Natural killer cell treated with Interleukin-12 subunit alpha and Interleukin-12 subunit beta and Interleukin-15 and Interleukin-18, amount 100 ng/mL, for 72 hours (primary cell): ENCODE results near the gene SERPINE1. TPM values are rescaled to one million over a fixed set of nuclear protein-coding genes. Genes with fewer than 3 reads are reported as not detected.

Source experiments
- ATAC-seq, 2 donors: fragments of 150-1000 bp; cut with Tn5 transposase in 1 of 2; sonication (Bioruptor Pico), chemical (Tn5 transposase) in 1 of 2; 2 replicates each; pipeline ENCODE4 v1.10.0; 2021
- DNase-seq: peaks from one replicate; pipeline ENCODE4 v3.0.0; 2022; ENCODE audit warnings: low spot score
- H3K27ac Mint-ChIP-seq, 2 donors: 1 replicate in 1 of 2; 2 replicates in 1 of 2; pipeline ENCODE4 v1.8.0; 2022; ENCODE audit warnings: mixed read lengths in 2 of 2, mild to moderate bottlenecking in 1 of 2, moderate library complexity in 1 of 2
- H3K27me3 Mint-ChIP-seq, 2 donors: 1 replicate in 1 of 2; 2 replicates in 1 of 2; pipeline ENCODE4 v1.8.0; 2022; ENCODE audit warnings: mixed read lengths in 2 of 2
- H3K36me3 Mint-ChIP-seq: one replicate; pipeline ENCODE4 v1.8.0; 2022; ENCODE audit warnings: mixed read lengths
- H3K4me1 Mint-ChIP-seq, 2 donors: 1 replicate in 1 of 2; 2 replicates in 1 of 2; pipeline ENCODE4 v1.8.0; 2022; ENCODE audit warnings: low read depth in 2 of 2, mixed read lengths in 2 of 2, mild to moderate bottlenecking in 1 of 2
- H3K4me3 Mint-ChIP-seq: one replicate; pipeline ENCODE4 v1.8.0; 2022; ENCODE audit warnings: mixed read lengths
- H3K9me3 Mint-ChIP-seq: 2 replicates; pipeline ENCODE4 v1.8.0; 2022; ENCODE audit warnings: mixed read lengths
- total RNA-seq, 2 donors: library from RNA; stranded (reverse); gene quantifications; one replicate each; pipeline ENCODE4 v1.2.3, GENCODE V29; 2022

SERPINE1 gene
- total RNA-seq, 2 donors from 2014 or later, result not detected

- no peak for ATAC-seq
- H3K27me3 Mint-ChIP-seq, result peaks cover 59 to 80% of the 10 kb centered on the region in 2 donors
- H3K4me3 Mint-ChIP-seq, result peak overlapping the region; percentile 67
These were observed 42.4 kb downstream of the SERPINE1 start for GRCh38 chr7:101169110-101169837.

DNA sequence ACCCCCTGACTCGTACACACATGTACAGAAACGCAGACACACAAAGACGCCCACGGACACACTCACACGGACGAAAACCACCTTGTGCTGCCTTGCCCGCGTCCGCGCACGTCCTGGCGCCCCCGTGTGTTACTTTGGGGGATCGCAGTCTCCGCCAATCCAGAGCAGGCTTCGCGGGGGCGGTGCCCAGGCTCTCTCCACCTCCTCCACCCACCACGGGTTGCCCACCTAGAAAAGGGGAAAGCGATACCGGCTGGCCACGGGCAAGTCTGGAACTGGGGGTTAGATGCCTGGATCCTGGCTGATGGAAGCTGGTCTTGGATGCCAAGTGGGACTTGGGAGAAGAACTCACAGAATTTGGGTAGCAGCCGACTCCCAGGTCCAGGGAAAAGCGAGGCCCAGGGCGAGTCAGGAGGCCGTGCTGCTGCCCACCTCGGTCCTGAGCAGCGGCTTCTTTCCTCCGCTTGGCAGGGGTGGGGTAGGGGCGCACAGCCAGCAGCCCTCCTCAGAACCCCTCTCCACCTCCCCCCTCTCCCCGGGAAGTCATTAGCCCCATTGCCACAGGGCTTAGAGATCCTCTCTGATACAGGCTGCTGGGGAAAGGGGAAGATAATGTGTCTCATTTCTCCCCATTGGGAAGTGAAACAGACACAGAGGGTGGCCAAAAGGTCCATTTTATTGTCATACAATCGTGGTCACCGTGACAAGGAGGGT is 43.1 kb downstream of the SERPINE1 start:
- Mint-ChIP-seq H3K27me3 (peaks cover 62 to 87% of the 10 kb centered on the region in 2 donors), H3K27ac (no peak overlapping the region), H3K4me3 (peak overlapping the region; percentile 67)

More at GRCh38 chr7:101169110-101169837, 42.4 kb downstream of the SERPINE1 start:
- H3K9me3 Mint-ChIP-seq, result no peaks in the 10 kb centered on the region
- no peak for DNase-seq
- H3K27ac Mint-ChIP-seq, result peak overlapping the region in 1 of 2 donors; percentile 8
- H3K4me1 Mint-ChIP-seq, result peaks cover 54 to 56% of the 10 kb centered on the region in 2 donors
- H3K36me3 Mint-ChIP-seq, result no peaks in the 10 kb centered on the region

DNA sequence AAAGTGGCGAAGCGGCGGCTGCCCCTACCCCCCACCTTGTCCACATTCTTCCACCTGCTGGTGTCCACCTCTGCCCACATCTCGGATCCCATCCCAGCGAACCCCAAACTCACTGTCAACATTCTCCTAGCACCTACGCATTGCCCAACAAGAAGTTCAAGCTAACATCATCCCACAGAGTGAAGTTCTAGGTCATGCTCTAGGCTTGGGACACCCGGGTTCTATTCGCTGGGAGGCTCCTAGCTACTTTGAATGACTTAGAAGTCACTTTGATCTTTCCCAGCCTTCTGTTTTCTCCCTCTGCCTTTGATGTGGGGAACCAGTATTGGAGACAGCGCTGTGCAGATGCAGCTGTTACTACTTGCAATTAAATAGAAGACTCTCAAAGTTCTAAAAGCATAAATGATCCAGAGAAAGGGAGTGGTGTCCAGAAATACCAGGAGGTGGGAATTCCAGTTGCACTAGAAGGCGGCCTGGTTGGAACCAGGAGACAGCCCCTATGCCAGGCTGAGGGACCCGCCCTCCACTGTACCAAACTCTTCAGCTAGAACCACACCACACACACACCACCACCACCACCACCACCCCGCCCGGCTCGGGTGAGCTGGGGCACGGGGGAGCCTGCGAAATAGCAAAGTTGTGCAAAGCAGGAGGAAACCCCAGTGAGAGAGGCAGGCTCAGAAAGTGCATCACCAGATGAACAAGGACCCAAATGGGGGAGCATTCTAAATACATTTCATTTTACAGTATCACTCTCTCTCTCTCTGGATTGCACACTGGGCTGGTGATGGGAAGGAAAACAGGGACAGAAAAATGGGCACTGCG is 43.9 kb downstream of the SERPINE1 start:
- Mint-ChIP-seq H3K27ac (peak overlapping the region in 1 of 2 donors; percentile 31), H3K4me1 (peaks cover 50 to 51% of the 10 kb centered on the region in 2 donors), H3K36me3 (no peaks in the 10 kb centered on the region), H3K27me3 (peaks cover 65 to 89% of the 10 kb centered on the region in 2 donors), H3K9me3 (no peaks in the 10 kb centered on the region), H3K4me3 (peak overlapping the region; percentile 31)
- ATAC-seq (no peak), DNase-seq (no peak)

More for the DNA sequence above, 43.1 kb downstream of the SERPINE1 start:
- H3K36me3 Mint-ChIP-seq, result no peaks in the 10 kb centered on the region
- DNase-seq (peak; percentile 84), ATAC-seq (peak; percentile 58 to 72)
- H3K9me3 Mint-ChIP-seq, result no peaks in the 10 kb centered on the region
- peaks cover 55 to 59% of the 10 kb centered on the region in 2 donors for H3K4me1 Mint-ChIP-seq

DNA sequence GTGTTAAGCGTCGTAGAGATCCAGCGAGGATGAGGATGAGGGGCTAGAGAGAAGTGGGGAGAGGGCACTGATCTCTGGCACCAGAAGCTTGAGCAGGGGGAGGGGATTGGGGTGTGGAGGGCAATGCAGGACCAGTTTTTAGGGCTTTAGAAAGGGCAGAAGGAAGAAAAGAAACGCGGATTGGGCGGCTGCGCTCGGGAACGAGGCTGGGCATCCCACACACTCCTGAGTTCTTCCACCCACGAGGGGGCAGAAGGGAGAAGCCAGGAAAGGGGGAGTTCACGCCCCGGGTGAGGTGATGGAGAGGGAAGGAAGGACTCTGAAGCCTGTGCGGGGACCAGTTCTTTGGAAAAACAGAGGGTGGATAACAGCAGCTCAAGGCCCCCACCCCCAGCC is 44.5 kb downstream of the SERPINE1 start:
- ATAC-seq (no peak), DNase-seq (no peak)
- peaks cover 45 to 47% of the 10 kb centered on the region in 2 donors for H3K4me1 Mint-ChIP-seq
- H3K36me3 Mint-ChIP-seq, result no peaks in the 10 kb centered on the region
- peaks cover 65 to 90% of the 10 kb centered on the region in 2 donors for H3K27me3 Mint-ChIP-seq
- peak overlapping the region in 1 of 2 donors; percentile 31 for H3K27ac Mint-ChIP-seq
- peak overlapping the region; percentile 31 for H3K4me3 Mint-ChIP-seq
- H3K9me3 Mint-ChIP-seq, result no peaks in the 10 kb centered on the region

DNA sequence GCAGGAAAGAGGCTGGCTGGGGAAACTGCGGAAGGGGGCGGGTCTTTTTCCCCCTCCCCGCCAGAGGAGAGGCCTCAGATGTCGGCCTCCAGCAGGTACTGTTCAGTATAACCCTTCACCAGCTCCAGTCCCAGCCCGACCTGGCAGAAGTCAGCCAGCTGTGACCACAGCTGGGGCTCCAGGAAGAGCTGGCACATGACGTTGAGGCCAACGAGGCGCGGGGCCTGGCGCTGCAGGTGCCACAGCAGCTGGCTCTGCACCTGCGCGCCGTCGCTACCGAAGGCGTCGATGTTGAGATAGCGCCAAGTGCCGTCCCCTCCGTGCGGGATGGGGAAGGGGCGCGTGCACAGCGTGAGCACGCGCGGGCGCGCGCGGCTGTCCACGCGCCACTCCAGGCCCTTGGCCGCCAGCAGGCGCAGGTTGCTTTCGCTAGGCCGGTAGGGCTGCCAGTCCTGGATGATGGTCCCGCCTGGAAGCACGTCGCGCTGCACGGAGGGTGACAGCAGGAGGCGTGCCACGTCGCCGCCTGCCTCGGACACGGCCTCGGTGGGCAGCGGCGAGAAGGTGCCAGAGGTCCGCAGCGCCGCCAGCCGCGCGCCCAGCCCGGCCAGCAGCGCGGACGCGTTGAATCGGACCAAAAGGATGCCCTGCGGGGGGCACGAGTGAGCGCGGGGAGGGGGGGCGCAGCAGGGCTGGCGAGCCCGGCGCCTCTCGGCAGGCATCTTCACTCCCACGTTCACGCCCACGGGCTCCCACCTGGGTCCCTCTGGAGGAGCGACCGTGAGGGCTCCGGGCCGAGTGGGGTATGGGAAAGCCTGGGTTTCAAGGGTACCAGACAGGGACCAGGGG is 45.3 kb downstream of the SERPINE1 start:
- ATAC-seq, result no peak
- no peak for DNase-seq
- Mint-ChIP-seq H3K9me3 (no peaks in the 10 kb centered on the region), H3K4me3 (peak overlapping the region; percentile 32), H3K36me3 (no peaks in the 10 kb centered on the region), H3K4me1 (peaks cover 41 to 42% of the 10 kb centered on the region in 2 donors), H3K27ac (no peak overlapping the region), H3K27me3 (peaks cover 67 to 92% of the 10 kb centered on the region in 2 donors)

- H3K4me1 Mint-ChIP-seq, result peaks cover 39 to 40% of the 10 kb centered on the region in 2 donors
- no peaks in the 10 kb centered on the region for H3K9me3 Mint-ChIP-seq
- ATAC-seq (no peak), DNase-seq (no peak)
- no peaks in the 10 kb centered on the region for H3K36me3 Mint-ChIP-seq
- peak overlapping the region; percentile 32 for H3K4me3 Mint-ChIP-seq
- H3K27ac Mint-ChIP-seq, result no peak overlapping the region
- H3K27me3 Mint-ChIP-seq, result peaks cover 65 to 84% of the 10 kb centered on the region in 2 donors
These were observed 46.2 kb downstream of the SERPINE1 start for GRCh38 chr7:101172854-101173751.

DNA sequence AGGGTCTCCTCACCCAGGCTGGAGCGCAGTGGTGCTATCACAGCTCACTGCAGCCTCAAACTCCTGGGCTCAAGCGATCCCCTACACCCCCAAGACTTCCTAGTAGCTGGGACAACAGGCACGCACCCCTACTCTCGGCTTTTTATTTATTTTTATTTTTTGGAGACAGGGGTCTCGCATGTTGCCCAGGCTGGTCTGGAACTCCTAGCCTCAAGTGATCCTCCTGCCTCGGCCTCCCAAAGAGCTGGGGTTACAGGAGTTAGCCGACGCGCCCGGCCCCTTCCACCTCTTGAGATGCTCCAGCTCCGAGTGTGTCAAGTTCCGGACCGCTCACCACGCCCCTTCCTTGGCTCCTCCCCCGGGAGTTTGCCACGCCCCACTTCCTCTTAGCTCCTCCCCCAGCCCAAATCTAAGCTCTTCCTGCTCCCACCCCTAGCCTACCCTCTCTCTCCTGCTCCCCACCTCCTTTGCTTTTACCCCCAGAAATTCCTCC is 46.9 kb downstream of the SERPINE1 start:
- Mint-ChIP-seq H3K27me3 (peaks cover 60 to 78% of the 10 kb centered on the region in 2 donors), H3K4me1 (peaks cover 34% of the 10 kb centered on the region in 2 donors)

GRCh38 chr7:101174322-101174854 is 47.5 kb downstream of the SERPINE1 start:
- no peak for ATAC-seq
- H3K27me3 Mint-ChIP-seq, result peaks cover 61 to 78% of the 10 kb centered on the region in 2 donors

More for the DNA sequence above, 46.9 kb downstream of the SERPINE1 start:
- DNase-seq (peak; percentile 77), ATAC-seq (peak; percentile 85 to 89)
- peak overlapping the region; percentile 55 for H3K4me3 Mint-ChIP-seq
- no peaks in the 10 kb centered on the region for H3K9me3 Mint-ChIP-seq
- no peaks in the 10 kb centered on the region for H3K36me3 Mint-ChIP-seq
- no peak overlapping the region for H3K27ac Mint-ChIP-seq

GRCh38 chr7:101175664-101176063 is 48.8 kb downstream of the SERPINE1 start:
- peaks cover 55 to 65% of the 10 kb centered on the region in 2 donors for H3K27me3 Mint-ChIP-seq
- no peak for DNase-seq
- peaks cover 20 to 21% of the 10 kb centered on the region in 2 donors for H3K4me1 Mint-ChIP-seq
- no peaks in the 10 kb centered on the region for H3K36me3 Mint-ChIP-seq
- ATAC-seq, result no peak
- H3K4me3 Mint-ChIP-seq, result no peak overlapping the region
- no peak overlapping the region for H3K27ac Mint-ChIP-seq
- H3K9me3 Mint-ChIP-seq, result no peaks in the 10 kb centered on the region

More at GRCh38 chr7:101174322-101174854, 47.5 kb downstream of the SERPINE1 start:
- Mint-ChIP-seq H3K4me1 (peaks cover 28 to 29% of the 10 kb centered on the region in 2 donors), H3K27ac (no peak overlapping the region), H3K9me3 (no peaks in the 10 kb centered on the region), H3K36me3 (no peaks in the 10 kb centered on the region), H3K4me3 (peak overlapping the region; percentile 55)
- no peak for DNase-seq

- peaks cover 8 to 15% of the 10 kb centered on the region in 2 donors for H3K4me1 Mint-ChIP-seq
- DNase-seq, result no peak
- no peaks in the 10 kb centered on the region for H3K36me3 Mint-ChIP-seq
- H3K9me3 Mint-ChIP-seq, result no peaks in the 10 kb centered on the region
- no peak overlapping the region for H3K4me3 Mint-ChIP-seq
- H3K27ac Mint-ChIP-seq, result no peak overlapping the region
- peaks cover 53 to 58% of the 10 kb centered on the region in 2 donors for H3K27me3 Mint-ChIP-seq
- ATAC-seq, result no peak
These were observed 50.7 kb downstream of the SERPINE1 start for GRCh38 chr7:101177644-101178043.

DNA sequence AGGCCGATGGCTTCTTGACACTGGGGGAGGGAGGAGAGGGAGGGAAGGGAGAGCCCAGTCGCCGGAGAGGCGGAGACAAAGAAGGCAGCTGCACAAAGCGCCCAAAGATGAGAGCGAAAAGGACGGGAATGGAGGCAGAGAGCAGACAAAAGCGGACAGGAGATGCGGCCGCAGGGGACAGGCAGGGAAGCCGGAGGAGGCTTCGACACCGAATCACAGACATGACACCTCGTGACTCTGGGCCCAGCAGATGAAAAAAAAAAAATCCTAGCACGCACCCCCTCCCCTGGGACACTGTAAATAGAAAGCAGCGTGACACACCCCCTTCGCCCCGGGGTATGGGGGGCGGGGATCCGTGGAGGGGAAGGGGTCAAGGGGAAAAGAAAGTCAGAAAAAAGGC is 52.2 kb downstream of the SERPINE1 start:
- peaks cover 3 to 12% of the 10 kb centered on the region in 2 donors for H3K4me1 Mint-ChIP-seq
- H3K4me3 Mint-ChIP-seq, result no peak overlapping the region
- DNase-seq (no peak), ATAC-seq (no peak)
- no peak overlapping the region for H3K27ac Mint-ChIP-seq
- peaks cover 48 to 49% of the 10 kb centered on the region in 2 donors for H3K27me3 Mint-ChIP-seq
- no peaks in the 10 kb centered on the region for H3K36me3 Mint-ChIP-seq
- H3K9me3 Mint-ChIP-seq, result no peaks in the 10 kb centered on the region
